ENCODE results near the gene SMCO2.

Gene SMCO2

DNA sequence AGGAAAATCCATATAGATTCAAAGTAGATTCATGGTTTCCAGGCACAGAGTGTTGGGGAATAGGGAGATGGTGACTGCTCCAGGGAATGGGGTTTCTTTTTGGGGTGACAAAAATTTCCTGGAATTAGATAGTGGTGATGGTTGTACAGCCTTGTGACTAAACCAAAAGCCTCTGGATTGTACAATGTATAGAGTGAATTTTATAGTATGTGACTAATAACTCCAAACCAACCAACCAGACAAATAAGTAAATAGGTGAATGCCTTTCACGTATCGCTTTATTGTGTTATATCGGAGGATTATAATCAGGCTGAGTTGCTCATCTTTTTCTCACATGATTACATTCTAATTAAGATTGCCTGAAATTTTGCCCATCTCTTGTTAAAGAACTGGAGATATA, 52.8 kb downstream of the SMCO2 start:
- DNase-seq (ENCODE audit: low read depth, low spot score): no peak

DNA sequence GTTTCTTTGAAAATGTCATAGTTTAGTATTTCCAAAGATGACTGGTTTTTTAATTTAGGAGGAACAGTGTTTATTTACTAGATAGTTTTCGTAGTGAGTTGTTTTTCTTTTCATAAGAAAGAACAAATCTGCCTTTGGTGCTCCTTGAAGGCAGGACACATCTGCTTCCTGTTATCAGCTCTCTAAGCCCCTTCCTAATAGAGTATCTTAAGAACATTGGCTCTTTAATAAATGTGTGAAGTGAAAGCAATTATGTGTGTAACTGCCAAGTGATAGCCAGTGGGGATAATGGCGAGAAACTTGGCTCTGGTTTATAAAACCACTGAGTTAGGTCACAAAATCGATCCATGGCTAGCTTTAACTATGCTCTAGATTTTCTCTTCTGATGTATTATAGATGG, 54.0 kb downstream of the SMCO2 start:
- no peak for DNase-seq (ENCODE audit: low read depth, low spot score)

- no peak for DNase-seq (ENCODE audit: low read depth, low spot score)
Measured at GRCh38 chr12:27502021-27502435, 55.5 kb downstream of the SMCO2 start.

- no peak for DNase-seq (ENCODE audit: low read depth, low spot score)
Measured at GRCh38 chr12:27504507-27504906, 58.0 kb downstream of the SMCO2 start.

- no peak for DNase-seq (ENCODE audit: low read depth, low spot score)
Measured at GRCh38 chr12:27505109-27505508, 58.6 kb downstream of the SMCO2 start.

- no peak for DNase-seq (ENCODE audit: low read depth, low spot score)
Measured at GRCh38 chr12:27505761-27506160, 59.2 kb downstream of the SMCO2 start.

GRCh38 chr12:27506645-27507189, 60.2 kb downstream of the SMCO2 start:
- no peak for DNase-seq (ENCODE audit: low read depth, low spot score)

GRCh38 chr12:27508736-27509431, 62.3 kb downstream of the SMCO2 start:
- no peak for DNase-seq (ENCODE audit: low read depth, low spot score)

GRCh38 chr12:27511031-27511722, 64.6 kb downstream of the SMCO2 start:
- DNase-seq (ENCODE audit: low read depth, low spot score): no peak

DNA sequence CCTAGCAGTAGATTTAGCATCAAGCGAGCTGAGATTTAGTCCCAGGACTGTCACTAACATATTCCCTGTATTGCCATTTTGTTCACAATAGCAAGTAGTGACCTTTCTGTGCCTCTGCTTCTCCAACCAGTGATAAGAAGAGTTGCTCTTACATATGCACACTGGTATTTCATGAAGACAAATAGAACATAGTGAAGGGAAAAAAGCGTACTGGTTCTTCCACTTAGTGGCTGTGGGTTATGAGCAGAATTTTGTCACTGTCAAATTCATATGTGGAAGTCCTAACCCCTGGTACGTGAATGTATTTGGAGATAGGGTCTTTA, 65.1 kb downstream of the SMCO2 start:
- no peak for DNase-seq (ENCODE audit: low read depth, low spot score)

DNA sequence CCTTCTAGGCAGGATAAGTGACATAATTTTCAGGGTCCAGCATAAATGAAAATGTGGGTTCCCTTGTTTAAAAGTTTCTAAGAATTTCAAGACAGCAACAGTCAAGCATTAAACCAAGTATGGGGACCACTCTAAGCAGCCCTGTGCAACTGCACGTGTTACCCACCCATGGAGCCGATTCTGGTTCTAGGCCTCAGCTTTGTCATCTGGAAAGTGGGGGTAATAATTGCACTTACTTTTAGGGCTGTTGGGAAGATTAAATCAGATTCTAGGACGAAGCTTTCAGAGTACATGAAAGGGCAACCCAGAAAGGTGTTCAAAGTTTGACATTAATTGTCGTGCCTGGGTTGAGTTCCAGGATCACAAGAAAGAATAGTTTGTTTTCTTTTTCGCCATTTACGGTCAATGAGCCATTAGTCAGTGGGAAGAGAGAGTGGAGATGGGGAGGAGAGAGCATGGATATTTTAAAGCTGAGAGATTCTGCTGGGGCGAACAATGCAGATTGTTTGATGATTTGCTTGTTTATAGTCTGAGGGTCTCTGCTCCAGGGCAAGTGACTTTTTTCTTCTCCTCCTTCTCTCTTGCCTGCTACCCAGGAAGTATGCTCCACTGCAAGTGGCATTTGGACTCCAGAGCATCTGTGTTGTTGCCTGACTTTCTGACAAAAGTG, 66.8 kb downstream of the SMCO2 start:
- no peak for DNase-seq (ENCODE audit: low read depth, low spot score)

- DNase-seq (ENCODE audit: low read depth, low spot score): no peak
Measured at GRCh38 chr12:27515671-27516070, 69.1 kb downstream of the SMCO2 start.

DNA sequence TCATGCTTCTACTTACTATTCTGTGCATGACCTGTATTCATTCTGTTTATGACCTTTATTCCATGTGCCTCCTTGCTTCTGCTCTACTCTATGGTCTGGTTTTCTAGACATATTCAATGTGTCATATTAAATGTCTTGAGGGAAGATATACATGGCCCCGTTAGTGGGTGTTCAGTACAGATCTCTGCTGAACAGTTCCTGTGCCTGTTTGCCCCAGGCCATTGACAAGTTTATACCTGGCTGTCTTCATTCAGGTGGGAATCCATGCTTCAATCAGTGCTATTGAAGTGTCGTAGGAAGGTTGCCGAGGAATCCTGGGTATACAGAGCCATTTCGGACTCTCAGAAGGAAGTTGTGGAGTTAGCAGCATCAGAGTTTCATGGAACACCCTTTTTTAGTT, 70.1 kb downstream of the SMCO2 start:
- DNase-seq (ENCODE audit: low read depth, low spot score): no peak

DNA sequence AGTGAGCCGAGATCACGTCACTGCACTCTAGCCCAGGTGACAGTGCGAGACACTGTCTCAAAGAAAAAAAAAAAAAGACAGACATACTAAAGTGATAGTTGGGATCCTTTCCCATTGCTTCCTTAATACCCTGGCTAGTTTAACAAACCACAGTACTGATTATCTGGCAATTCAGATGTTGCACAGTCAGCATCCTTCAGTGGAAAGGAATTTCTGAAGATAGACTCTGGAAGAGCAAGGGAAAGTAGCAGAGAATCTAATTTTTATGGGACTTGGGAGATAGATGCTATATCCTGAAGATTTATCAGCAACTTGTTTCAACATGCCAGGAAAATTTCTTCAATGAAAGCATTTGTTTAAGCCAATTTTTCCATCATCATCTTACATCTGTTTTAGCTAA, 71.0 kb downstream of the SMCO2 start:
- DNase-seq (ENCODE audit: low read depth, low spot score): no peak

DNA sequence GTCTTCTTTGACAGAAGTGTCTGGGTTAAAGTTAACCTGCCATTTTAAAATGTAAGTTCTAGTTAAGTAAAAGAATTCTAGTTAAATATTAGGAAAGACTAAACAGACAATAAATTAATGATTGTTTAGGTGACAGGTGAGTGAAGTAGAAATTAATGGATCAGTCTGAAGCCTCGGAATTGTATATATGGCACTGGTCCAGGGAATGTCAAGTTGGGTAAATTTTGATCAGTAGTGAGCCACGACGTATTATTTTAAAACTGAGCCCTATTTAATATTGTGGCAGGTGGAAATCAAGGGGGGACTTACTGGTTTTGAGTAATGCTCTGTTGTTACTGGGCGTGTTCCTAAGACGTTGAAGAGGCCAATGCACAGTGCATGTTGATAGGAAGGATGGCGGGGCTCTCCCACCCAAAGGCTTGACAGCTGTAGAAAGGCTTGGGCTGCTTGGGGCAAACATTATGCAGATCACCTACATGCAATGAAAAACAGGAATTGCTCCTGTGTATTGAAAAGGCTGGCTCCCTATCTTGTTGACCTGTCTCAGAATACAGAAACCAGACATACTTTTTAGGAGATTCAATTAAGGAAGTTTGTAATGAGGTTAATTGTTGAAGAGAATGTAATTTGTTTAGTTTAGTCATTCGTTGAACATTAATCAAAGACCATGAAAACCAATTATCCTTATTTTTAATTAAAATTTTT, 71.6 kb downstream of the SMCO2 start:
- no peak for DNase-seq (ENCODE audit: low read depth, low spot score)

GRCh38 chr12:27521066-27521465, 74.5 kb downstream of the SMCO2 start:
- no peak for DNase-seq (ENCODE audit: low read depth, low spot score)

- no peak for DNase-seq (ENCODE audit: low read depth, low spot score)
Measured at GRCh38 chr12:27521981-27522380, 75.4 kb downstream of the SMCO2 start.

- DNase-seq (ENCODE audit: low read depth, low spot score): no peak
Measured at GRCh38 chr12:27523305-27523641, 76.7 kb downstream of the SMCO2 start.

DNA sequence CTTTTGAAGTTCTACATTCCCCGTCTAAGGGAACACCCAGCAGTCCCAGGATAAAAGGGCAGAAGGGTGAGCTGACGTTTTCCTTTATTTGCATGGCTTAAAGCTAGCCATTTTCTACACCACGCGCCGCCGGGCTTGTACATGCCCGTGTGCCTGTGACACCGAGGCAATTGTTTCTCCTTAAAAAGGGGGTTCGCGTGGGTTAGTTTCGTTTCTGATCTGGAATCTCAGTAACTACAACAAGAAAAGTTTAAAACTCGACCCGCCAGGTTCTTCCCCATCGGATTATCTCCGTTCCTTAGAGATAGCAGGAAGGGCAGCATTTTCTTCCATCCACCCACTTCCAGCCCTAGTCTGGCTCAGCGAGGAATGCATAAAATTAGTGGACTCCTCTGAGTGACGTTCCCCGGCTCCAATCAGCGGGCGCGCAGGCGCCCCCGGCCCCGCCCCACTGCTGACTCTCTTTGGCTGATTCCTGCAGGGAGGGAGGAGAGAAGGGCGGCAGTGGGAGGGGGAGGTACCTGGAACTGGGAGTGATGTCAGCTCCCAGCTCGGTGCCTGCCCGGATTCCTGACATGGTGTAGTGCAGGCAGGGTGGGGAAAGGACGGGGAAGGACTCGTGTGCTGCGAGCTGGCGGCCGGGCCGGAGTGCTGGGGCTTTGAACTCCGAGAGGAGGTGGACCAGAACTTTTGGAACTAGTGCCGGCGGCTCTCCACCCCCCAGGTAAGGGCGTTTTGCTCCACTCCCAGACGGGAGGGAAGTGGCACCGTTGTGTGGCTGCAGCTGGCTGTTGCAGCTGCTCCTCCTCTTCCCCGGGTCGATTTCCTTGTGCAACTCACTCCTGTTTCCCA, 77.3 kb downstream of the SMCO2 start, which contains the start of gene PPFIBP1:
Gene PPFIBP1, plus strand, starts transcription at position 565 of the 852 bp plus-strand sequence. CDS start 109,191 bp downstream, outside the sequence.
- peak; percentile 95 for DNase-seq (ENCODE audit: low read depth, low spot score)

GRCh38 chr12:27524494-27524835, 77.9 kb downstream of the SMCO2 start:
- no peak for DNase-seq (ENCODE audit: low read depth, low spot score)

Data from activated CD4-positive, CD25-positive, alpha-beta regulatory T cell treated with anti-CD3 and anti-CD28 coated beads, Interleukin-2, amount 50 U/mL, for 16 hours (primary cell).